ENCODE results near the gene GSDME. TPM values are rescaled to one million over a fixed set of nuclear protein-coding genes. Genes with fewer than 3 reads are reported as not detected.

Gene GSDME
- total RNA-seq, 1 experiment from 2014 or later, result 5.5 TPM

- no peak overlapping the region for H4K5ac ChIP-seq (ENCODE audit: insufficient read length, low read depth, low read length)
- H3K14ac ChIP-seq (ENCODE audit: insufficient read depth, low read length), result no peak overlapping the region
- no peak overlapping the region; a peak in 1 of 7 replicates for H3K27ac Mint-ChIP-seq
- no peaks in the 10 kb centered on the region for H3K23me2 ChIP-seq (ENCODE audit: insufficient read length, low read depth, low read length, poor library complexity, severe bottlenecking)
- H3K4me2 ChIP-seq (ENCODE audit: insufficient read depth, insufficient read length, low read length), result no peak overlapping the region
- no peak overlapping the region for H4K91ac ChIP-seq (ENCODE audit: insufficient read length, low read depth, low read length)
- H3K9me3 ChIP-seq (ENCODE audit: control insufficient read depth, low read depth, low read length), result no peaks in the 10 kb centered on the region
- no peak for DNase-seq
- H2BK12ac ChIP-seq (ENCODE audit: insufficient read length, low read depth, low read length), result no peak overlapping the region
- peaks cover 23 to 29% of the 10 kb centered on the region in 2 experiments for H3K9me3 Mint-ChIP-seq
- H2BK15ac ChIP-seq (ENCODE audit: low read depth, low read length), result no peak overlapping the region
- H3K9ac ChIP-seq (ENCODE audit: extremely low read depth, insufficient read length, low read length), result no peak overlapping the region
- no peak overlapping the region for H3T11ph ChIP-seq (ENCODE audit: low read length)
- H3K4me1 ChIP-seq (ENCODE audit: insufficient read depth, low read length), result no peaks in the 10 kb centered on the region
- no CpG with 5 or more reads among the region's 10 CpGs for WGBS (ENCODE audit: extremely low coverage, insufficient read length, low lambda C conversion rate)
- H3K27me3 Mint-ChIP-seq (ENCODE audit: low read depth), result peaks cover 2% of the 10 kb centered on the region
- H3K27me3 ChIP-seq (ENCODE audit: insufficient read depth, low read length), result no peaks in the 10 kb centered on the region
- peaks cover 14 to 21% (median 17%) of the 10 kb centered on the region in 3 experiments for H3K36me3 Mint-ChIP-seq (ENCODE audit: insufficient read depth in 1 of 3, low read depth in 3 of 3)
- H2AFZ ChIP-seq (ENCODE audit: low read length), result no peak overlapping the region
- H3K4ac ChIP-seq (ENCODE audit: low read depth, low read length), result no peak overlapping the region
- H4K8ac ChIP-seq (replicated peaks; ENCODE audit: insufficient read length, low read depth, low read length), result no peak overlapping the region
- H3K4me1 Mint-ChIP-seq, result peaks cover 1 to 2% of the 10 kb centered on the region in 2 experiments
- no peak overlapping the region for H2BK5ac ChIP-seq (ENCODE audit: insufficient read length, low read length)
- no peaks in the 10 kb centered on the region for H4K20me1 ChIP-seq (ENCODE audit: control insufficient read depth, insufficient read depth, insufficient read length)
- H2BK120ac ChIP-seq (ENCODE audit: low read depth, low read length, poor library complexity, severe bottlenecking), result no peak overlapping the region
- no peak overlapping the region for H3K4me3 Mint-ChIP-seq
- H2AK5ac ChIP-seq (ENCODE audit: insufficient read length, low read length), result no peak overlapping the region
- no peak overlapping the region for H3K18ac ChIP-seq (ENCODE audit: insufficient read length, low read depth, low read length)
- H3K79me2 ChIP-seq (ENCODE audit: insufficient read depth, low read length), result no peaks in the 10 kb centered on the region
- no peak overlapping the region for H2BK20ac ChIP-seq (ENCODE audit: low read depth, low read length, poor library complexity, severe bottlenecking)
- no peak overlapping the region for H3K27ac ChIP-seq (ENCODE audit: insufficient read length, low read depth, low read length)
- no peak overlapping the region for H3K56ac ChIP-seq (ENCODE audit: insufficient read length, low read depth, low read length)
- H3K23ac ChIP-seq (ENCODE audit: insufficient read length, low read depth, low read length), result no peak overlapping the region
- no peaks in the 10 kb centered on the region for H3K79me1 ChIP-seq (ENCODE audit: insufficient read depth, low read depth, low read length, poor library complexity, severe bottlenecking)
- TF ChIP-seq CTCF (conservative IDR thresholded peaks at IDR 0.05), result no peak
These were observed 31.8 kb upstream of the GSDME start for GRCh38 chr7:24788961-24789576.

Measured in H9 (cell line).